ENCODE data around the gene LEPR.

DNA sequence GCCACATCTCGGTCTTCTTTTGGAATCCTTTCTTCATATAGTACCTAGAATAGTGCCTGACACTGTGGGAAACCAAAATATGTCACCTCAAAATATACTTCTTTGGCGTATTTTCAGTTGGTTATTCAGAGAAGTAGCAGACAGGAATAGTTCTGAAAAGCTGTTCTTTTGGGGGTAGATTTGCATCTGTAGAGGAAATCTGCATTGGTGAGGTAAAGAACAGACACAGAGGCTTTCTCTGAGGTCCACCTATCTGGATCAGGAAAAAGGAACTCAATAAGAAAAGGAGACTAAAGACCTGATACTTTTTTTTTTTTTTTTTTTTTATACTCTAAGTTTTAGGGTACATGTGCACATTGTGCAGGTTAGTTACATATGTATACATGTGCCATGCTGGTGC is 23.2 kb downstream of the LEPR start:
- TF ChIP-seq, protein P1, sequence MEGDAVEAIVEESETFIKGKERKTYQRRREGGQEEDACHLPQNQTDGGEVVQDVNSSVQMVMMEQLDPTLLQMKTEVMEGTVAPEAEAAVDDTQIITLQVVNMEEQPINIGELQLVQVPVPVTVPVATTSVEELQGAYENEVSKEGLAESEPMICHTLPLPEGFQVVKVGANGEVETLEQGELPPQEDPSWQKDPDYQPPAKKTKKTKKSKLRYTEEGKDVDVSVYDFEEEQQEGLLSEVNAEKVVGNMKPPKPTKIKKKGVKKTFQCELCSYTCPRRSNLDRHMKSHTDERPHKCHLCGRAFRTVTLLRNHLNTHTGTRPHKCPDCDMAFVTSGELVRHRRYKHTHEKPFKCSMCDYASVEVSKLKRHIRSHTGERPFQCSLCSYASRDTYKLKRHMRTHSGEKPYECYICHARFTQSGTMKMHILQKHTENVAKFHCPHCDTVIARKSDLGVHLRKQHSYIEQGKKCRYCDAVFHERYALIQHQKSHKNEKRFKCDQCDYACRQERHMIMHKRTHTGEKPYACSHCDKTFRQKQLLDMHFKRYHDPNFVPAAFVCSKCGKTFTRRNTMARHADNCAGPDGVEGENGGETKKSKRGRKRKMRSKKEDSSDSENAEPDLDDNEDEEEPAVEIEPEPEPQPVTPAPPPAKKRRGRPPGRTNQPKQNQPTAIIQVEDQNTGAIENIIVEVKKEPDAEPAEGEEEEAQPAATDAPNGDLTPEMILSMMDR (IDR thresholded peaks at IDR 0.05): no peak
- TF ChIP-seq, protein P2, sequence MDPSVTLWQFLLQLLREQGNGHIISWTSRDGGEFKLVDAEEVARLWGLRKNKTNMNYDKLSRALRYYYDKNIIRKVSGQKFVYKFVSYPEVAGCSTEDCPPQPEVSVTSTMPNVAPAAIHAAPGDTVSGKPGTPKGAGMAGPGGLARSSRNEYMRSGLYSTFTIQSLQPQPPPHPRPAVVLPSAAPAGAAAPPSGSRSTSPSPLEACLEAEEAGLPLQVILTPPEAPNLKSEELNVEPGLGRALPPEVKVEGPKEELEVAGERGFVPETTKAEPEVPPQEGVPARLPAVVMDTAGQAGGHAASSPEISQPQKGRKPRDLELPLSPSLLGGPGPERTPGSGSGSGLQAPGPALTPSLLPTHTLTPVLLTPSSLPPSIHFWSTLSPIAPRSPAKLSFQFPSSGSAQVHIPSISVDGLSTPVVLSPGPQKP (IDR thresholded peaks at IDR 0.05; ENCODE audit: low read depth, low read length): no peak
- TF ChIP-seq FOSL2 (IDR thresholded peaks at IDR 0.05): no peak
- no peak for TF ChIP-seq FOSL2 (CRISPR knock-in tag; IDR thresholded peaks at IDR 0.05)
- TF ChIP-seq EP300 (IDR thresholded peaks at IDR 0.05): no peak
- TF ChIP-seq, protein P3, sequence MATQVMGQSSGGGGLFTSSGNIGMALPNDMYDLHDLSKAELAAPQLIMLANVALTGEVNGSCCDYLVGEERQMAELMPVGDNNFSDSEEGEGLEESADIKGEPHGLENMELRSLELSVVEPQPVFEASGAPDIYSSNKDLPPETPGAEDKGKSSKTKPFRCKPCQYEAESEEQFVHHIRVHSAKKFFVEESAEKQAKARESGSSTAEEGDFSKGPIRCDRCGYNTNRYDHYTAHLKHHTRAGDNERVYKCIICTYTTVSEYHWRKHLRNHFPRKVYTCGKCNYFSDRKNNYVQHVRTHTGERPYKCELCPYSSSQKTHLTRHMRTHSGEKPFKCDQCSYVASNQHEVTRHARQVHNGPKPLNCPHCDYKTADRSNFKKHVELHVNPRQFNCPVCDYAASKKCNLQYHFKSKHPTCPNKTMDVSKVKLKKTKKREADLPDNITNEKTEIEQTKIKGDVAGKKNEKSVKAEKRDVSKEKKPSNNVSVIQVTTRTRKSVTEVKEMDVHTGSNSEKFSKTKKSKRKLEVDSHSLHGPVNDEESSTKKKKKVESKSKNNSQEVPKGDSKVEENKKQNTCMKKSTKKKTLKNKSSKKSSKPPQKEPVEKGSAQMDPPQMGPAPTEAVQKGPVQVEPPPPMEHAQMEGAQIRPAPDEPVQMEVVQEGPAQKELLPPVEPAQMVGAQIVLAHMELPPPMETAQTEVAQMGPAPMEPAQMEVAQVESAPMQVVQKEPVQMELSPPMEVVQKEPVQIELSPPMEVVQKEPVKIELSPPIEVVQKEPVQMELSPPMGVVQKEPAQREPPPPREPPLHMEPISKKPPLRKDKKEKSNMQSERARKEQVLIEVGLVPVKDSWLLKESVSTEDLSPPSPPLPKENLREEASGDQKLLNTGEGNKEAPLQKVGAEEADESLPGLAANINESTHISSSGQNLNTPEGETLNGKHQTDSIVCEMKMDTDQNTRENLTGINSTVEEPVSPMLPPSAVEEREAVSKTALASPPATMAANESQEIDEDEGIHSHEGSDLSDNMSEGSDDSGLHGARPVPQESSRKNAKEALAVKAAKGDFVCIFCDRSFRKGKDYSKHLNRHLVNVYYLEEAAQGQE (IDR thresholded peaks at IDR 0.05): no peak
- TF ChIP-seq, protein P4, sequence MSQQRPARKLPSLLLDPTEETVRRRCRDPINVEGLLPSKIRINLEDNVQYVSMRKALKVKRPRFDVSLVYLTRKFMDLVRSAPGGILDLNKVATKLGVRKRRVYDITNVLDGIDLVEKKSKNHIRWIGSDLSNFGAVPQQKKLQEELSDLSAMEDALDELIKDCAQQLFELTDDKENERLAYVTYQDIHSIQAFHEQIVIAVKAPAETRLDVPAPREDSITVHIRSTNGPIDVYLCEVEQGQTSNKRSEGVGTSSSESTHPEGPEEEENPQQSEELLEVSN (IDR thresholded peaks at IDR 0.05; ENCODE audit: borderline replicate concordance, low read depth): no peak
- TF ChIP-seq, protein P5, sequence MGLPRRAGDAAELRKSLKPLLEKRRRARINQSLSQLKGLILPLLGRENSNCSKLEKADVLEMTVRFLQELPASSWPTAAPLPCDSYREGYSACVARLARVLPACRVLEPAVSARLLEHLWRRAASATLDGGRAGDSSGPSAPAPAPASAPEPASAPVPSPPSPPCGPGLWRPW (IDR thresholded peaks at IDR 0.05): no peak

Data from A549 (cell line).